HepG2 (cell line): ENCODE results near the gene PRR29. TPM values are rescaled to one million over a fixed set of nuclear protein-coding genes. Genes with fewer than 3 reads are reported as not detected.
A peak's percentile ranks its signal among the peaks of the same experiment; 100 is the strongest.

ENCODE experiments used
- HOXD1 ChIP-seq: sonication (generic); formaldehyde crosslinking; IDR thresholded peaks from 2 replicates; pipeline ENCODE4 v1.5.0; 2020; ENCODE audit warnings: missing genetic modification reagents
- JUNB ChIP-seq: sonication (generic); formaldehyde crosslinking; IDR thresholded peaks from 2 replicates; pipeline ENCODE4 v1.8.0; 2022; ENCODE audit warnings: missing genetic modification reagents, mild to moderate bottlenecking, borderline replicate concordance
- KDM5B ChIP-seq: sonication (generic); formaldehyde crosslinking; IDR thresholded peaks from 2 replicates; pipeline ENCODE4 v1.4.0; 2020; ENCODE audit warnings: missing genetic modification reagents, mild to moderate bottlenecking, borderline replicate concordance
- MIER2 ChIP-seq: IDR thresholded peaks from 2 replicates; pipeline ENCODE4 v1.6.1; 2016; ENCODE audit warnings: missing biosample characterization, missing genetic modification reagents
- NCOA1 ChIP-seq: sonication (generic); formaldehyde crosslinking; IDR thresholded peaks from 2 replicates; pipeline ENCODE4 v1.9.0; 2021; ENCODE audit warnings: missing genetic modification reagents
- POGZ ChIP-seq: sonication (generic); formaldehyde crosslinking; IDR thresholded peaks from 2 replicates; pipeline ENCODE4 v1.4.0; 2020; ENCODE audit warnings: mild to moderate bottlenecking, missing genetic modification reagents
- REL ChIP-seq: sonication (generic); formaldehyde crosslinking; conservative IDR thresholded peaks from 2 replicates; pipeline ENCODE4 v1.8.0; 2022; ENCODE audit warnings: mild to moderate bottlenecking, missing genetic modification reagents, moderate library complexity
- RNF2 ChIP-seq: fragments of 450-650 bp; conservative IDR thresholded peaks from 2 replicates; pipeline ENCODE4 v1.6.1; 2016; ENCODE audit warnings: low read depth
- SYNCRIP ChIP-seq: fragments of 200-400 bp; formaldehyde crosslinking; IDR thresholded peaks from 2 replicates; pipeline ENCODE4 v1.6.1; 2018; ENCODE audit warnings: mild to moderate bottlenecking, low read depth, low read length; ENCODE audit not compliant: insufficient read depth
- TGIF2 ChIP-seq: IDR thresholded peaks from 2 replicates; pipeline ENCODE4 v1.6.1; 2016; ENCODE audit warnings: control low read depth, missing compliant biosample characterization
- ZBTB1 ChIP-seq: sonication (generic); formaldehyde crosslinking; IDR thresholded peaks from 2 replicates; pipeline ENCODE4 v1.4.0; 2020; ENCODE audit warnings: missing genetic modification reagents, borderline replicate concordance
- ZNF30 ChIP-seq: sonication (generic); formaldehyde crosslinking; IDR thresholded peaks from 2 replicates; pipeline ENCODE4 v1.5.0; 2020; ENCODE audit warnings: mild to moderate bottlenecking, missing genetic modification reagents
- ZNF747 ChIP-seq: sonication (generic); formaldehyde crosslinking; IDR thresholded peaks from 2 replicates; pipeline ENCODE4 v1.8.1; 2023; ENCODE audit warnings: missing genetic modification reagents, mild to moderate bottlenecking, borderline replicate concordance
- ZNF749 ChIP-seq: sonication (generic); formaldehyde crosslinking; IDR thresholded peaks from 2 replicates; pipeline ENCODE4 v1.8.0; 2022; ENCODE audit warnings: mild to moderate bottlenecking, missing genetic modification reagents, moderate library complexity, borderline replicate concordance
- ZNF879 ChIP-seq: sonication (generic); formaldehyde crosslinking; IDR thresholded peaks from 2 replicates; pipeline ENCODE4 v1.8.1; 2023; ENCODE audit warnings: missing genetic modification reagents
- polyA plus RNA-seq, 8 experiments: library from polyadenylated mRNA; depleted of rRNA in 3 of 8; stranded (reverse) in 7 of 8; unstranded in 1 of 8; fragments of >200 nt; fragmentation: Illumina TruSeq in 4 of 8; extraction: Trizol in 4 of 8; gene quantifications; 2 replicates each; pipeline versions ENCODE4 v1.2.1 to v1.2.3, GENCODE V29; 2011 to 2016; ENCODE audit warnings: low read depth in 4 of 8, missing spikeins in 1 of 8, mixed read lengths in 1 of 8; ENCODE audit not compliant: insufficient read depth in 1 of 8
- total RNA-seq, 5 experiments: library from RNA; depleted of rRNA; stranded (reverse); fragments of >200 nt; fragmentation: Illumina TruSeq; extraction: Trizol; gene quantifications; 2 replicates each; pipeline ENCODE4 v1.2.3, GENCODE V29; 2016; ENCODE audit warnings: low read depth in 1 of 5
- TF ChIP-seq, protein P1 (sequence below): sonication (generic); formaldehyde crosslinking; IDR thresholded peaks from 2 replicates; pipeline ENCODE4 v1.8.0; 2023; ENCODE audit warnings: mild to moderate bottlenecking, missing genetic modification reagents
- TF ChIP-seq, protein P2 (sequence below): sonication (generic); formaldehyde crosslinking; IDR thresholded peaks from 2 replicates; pipeline ENCODE4 v1.9.0; 2021; ENCODE audit warnings: missing genetic modification reagents, mild to moderate bottlenecking, borderline replicate concordance
- TF ChIP-seq, protein P3 (sequence below): conservative IDR thresholded peaks from 2 replicates; pipeline ENCODE4 v1.6.1; 2018; ENCODE audit warnings: missing genetic modification reagents
- TF ChIP-seq, protein P4 (sequence below): sonication (generic); formaldehyde crosslinking; IDR thresholded peaks from 2 replicates; pipeline ENCODE4 v1.4.0; 2020; ENCODE audit warnings: mild to moderate bottlenecking, missing genetic modification reagents
- TF ChIP-seq, protein P5 (sequence below): sonication (generic); formaldehyde crosslinking; IDR thresholded peaks from 2 replicates; pipeline ENCODE4 v1.4.0; 2020; ENCODE audit warnings: mild to moderate bottlenecking, missing genetic modification reagents

PRR29 gene
- total and polyA plus RNA-seq, 2 of the 13 experiments (the other 11 are each of a cell fraction or from before 2014, with no cell fraction given), result 0.07 to 0.20 TPM

DNA sequence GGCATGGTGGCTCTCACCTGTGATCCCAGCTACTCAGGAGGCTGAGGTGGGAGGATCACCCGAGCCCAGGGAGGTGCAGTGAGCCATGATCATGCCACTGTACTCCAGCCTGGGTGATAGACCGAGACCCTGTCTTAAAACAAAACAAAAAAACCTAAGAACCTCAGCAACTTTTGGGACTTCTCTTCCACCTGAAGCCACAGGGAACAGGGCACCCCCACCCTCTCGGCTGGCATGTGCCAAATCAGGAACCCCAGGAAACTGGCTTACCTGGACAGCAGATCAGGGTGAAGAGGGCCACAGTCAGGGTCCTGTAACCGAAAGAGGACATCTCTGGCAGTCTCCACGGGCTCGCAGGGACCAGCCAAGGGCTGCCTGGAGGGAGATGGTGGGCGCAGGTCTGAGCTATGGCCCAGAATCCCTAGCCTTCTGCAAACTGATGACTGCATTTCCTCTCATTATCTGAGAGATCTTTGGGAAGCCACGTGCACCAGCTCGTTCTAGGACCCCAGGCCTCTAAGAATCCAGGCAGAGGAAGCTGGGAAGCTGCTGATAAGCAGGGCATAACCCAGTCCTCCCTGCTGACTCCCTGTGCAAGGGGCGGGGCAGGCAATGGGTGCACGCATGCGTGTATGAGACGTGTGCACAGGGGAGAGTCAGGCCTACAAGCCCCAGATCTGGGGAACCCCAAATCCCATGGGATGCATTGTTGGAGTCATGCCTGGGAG, 8.4 kb downstream of the PRR29 start (continued):
- TF ChIP-seq, protein P1, sequence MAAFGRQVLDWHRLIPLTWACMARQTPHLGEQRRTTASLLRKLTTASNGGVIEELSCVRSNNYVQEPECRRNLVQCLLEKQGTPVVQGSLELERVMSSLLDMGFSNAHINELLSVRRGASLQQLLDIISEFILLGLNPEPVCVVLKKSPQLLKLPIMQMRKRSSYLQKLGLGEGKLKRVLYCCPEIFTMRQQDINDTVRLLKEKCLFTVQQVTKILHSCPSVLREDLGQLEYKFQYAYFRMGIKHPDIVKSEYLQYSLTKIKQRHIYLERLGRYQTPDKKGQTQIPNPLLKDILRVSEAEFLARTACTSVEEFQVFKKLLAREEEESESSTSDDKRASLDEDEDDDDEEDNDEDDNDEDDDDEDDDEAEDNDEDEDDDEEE (CRISPR knock-in tag), result no peak
- TF ChIP-seq SYNCRIP (no peak), RNF2 (no peak), ZNF30 (no peak), HOXD1 (CRISPR knock-in tag) (no peak), TGIF2 (CRISPR knock-in tag) (no peak), REL (CRISPR knock-in tag) (no peak), KDM5B (CRISPR knock-in tag) (peak; percentile 35; the same call in 1 of the 2 replicates), JUNB (CRISPR knock-in tag) (no peak), NCOA1 (CRISPR knock-in tag) (no peak), ZNF747 (CRISPR knock-in tag) (no peak), MIER2 (CRISPR knock-in tag) (no peak), ZNF879 (CRISPR knock-in tag) (no peak), POGZ (no peak), ZBTB1 (no peak), ZNF749 (no peak)
- TF ChIP-seq, protein P2, sequence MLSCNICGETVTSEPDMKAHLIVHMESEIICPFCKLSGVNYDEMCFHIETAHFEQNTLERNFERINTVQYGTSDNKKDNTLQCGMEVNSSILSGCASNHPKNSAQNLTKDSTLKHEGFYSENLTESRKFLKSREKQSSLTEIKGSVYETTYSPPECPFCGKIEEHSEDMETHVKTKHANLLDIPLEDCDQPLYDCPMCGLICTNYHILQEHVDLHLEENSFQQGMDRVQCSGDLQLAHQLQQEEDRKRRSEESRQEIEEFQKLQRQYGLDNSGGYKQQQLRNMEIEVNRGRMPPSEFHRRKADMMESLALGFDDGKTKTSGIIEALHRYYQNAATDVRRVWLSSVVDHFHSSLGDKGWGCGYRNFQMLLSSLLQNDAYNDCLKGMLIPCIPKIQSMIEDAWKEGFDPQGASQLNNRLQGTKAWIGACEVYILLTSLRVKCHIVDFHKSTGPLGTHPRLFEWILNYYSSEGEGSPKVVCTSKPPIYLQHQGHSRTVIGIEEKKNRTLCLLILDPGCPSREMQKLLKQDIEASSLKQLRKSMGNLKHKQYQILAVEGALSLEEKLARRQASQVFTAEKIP (CRISPR knock-in tag), result no peak
- TF ChIP-seq, protein P3, sequence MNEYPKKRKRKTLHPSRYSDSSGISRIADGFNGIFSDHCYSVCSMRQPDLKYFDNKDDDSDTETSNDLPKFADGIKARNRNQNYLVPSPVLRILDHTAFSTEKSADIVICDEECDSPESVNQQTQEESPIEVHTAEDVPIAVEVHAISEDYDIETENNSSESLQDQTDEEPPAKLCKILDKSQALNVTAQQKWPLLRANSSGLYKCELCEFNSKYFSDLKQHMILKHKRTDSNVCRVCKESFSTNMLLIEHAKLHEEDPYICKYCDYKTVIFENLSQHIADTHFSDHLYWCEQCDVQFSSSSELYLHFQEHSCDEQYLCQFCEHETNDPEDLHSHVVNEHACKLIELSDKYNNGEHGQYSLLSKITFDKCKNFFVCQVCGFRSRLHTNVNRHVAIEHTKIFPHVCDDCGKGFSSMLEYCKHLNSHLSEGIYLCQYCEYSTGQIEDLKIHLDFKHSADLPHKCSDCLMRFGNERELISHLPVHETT (CRISPR knock-in tag), result no peak; the same call in 1 of the 2 replicates
- TF ChIP-seq, protein P4, sequence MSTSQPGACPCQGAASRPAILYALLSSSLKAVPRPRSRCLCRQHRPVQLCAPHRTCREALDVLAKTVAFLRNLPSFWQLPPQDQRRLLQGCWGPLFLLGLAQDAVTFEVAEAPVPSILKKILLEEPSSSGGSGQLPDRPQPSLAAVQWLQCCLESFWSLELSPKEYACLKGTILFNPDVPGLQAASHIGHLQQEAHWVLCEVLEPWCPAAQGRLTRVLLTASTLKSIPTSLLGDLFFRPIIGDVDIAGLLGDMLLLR, result no peak; the same call in 1 of the 2 replicates
- TF ChIP-seq, protein P5, sequence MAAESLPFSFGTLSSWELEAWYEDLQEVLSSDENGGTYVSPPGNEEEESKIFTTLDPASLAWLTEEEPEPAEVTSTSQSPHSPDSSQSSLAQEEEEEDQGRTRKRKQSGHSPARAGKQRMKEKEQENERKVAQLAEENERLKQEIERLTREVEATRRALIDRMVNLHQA (CRISPR knock-in tag), result no peak
